Measurements from ENCODE around the gene HTRA1.

DNA sequence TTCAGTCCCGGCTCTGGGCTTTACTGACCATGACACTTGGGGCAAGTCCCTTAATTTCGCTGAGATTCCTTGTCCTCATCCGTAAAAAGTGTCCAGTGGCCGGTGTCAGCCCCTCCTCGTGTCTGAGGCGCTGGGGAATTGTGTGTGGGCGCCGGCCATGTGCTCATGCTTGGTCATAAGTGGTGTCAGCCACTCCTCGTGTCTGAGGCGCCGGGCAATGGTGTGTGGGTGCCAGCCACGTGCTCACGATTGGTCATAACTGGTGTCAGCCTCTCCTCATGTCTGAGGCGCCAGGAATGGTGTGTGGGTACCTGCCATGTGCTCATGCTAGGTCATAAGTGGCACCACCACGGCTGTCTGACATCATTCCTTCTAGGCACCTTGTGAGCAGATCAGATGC lies 58.5 kb downstream of the HTRA1 start:
- TF ChIP-seq, protein P1, sequence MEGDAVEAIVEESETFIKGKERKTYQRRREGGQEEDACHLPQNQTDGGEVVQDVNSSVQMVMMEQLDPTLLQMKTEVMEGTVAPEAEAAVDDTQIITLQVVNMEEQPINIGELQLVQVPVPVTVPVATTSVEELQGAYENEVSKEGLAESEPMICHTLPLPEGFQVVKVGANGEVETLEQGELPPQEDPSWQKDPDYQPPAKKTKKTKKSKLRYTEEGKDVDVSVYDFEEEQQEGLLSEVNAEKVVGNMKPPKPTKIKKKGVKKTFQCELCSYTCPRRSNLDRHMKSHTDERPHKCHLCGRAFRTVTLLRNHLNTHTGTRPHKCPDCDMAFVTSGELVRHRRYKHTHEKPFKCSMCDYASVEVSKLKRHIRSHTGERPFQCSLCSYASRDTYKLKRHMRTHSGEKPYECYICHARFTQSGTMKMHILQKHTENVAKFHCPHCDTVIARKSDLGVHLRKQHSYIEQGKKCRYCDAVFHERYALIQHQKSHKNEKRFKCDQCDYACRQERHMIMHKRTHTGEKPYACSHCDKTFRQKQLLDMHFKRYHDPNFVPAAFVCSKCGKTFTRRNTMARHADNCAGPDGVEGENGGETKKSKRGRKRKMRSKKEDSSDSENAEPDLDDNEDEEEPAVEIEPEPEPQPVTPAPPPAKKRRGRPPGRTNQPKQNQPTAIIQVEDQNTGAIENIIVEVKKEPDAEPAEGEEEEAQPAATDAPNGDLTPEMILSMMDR (conservative IDR thresholded peaks at IDR 0.05): no peak
- no peak for TF ChIP-seq ZFX (IDR thresholded peaks at IDR 0.05)

Data from C4-2B (cell line).